Neural progenitor cell (in vitro differentiated cells): Measurements from ENCODE around the gene PANX1. TPM values are rescaled to one million over a fixed set of nuclear protein-coding genes. Genes with fewer than 3 reads are reported as not detected.

Source experiments
- DNase-seq: peaks from one replicate; pipeline ENCODE4 v3.0.0-alpha.2; 2016; ENCODE audit warnings: low spot score
- H2AFZ ChIP-seq: fragments of 200-600 bp; sonication (generic); replicated peaks from 2 replicates; pipeline ENCODE4 v1.6.1; 2016; ENCODE audit warnings: antibody characterized with exemption
- H3F3A ChIP-seq: fragments of 200-600 bp; sonication (generic); 2 replicates; pipeline ENCODE4 v1.6.1; 2016; ENCODE audit warnings: antibody characterized with exemption, low read depth
- H3K27ac ChIP-seq: fragments of 200-600 bp; sonication (generic); 2 replicates; pipeline ENCODE4 v1.5.1; 2016; ENCODE audit warnings: mild to moderate bottlenecking
- H3K27me3 ChIP-seq: fragments of 200-600 bp; sonication (generic); 2 replicates; pipeline ENCODE4 v1.6.1; 2016; ENCODE audit warnings: mild to moderate bottlenecking, moderate library complexity
- H3K36me3 ChIP-seq: fragments of 200-600 bp; sonication (generic); 2 replicates; pipeline ENCODE4 v1.5.1; 2016
- H3K4me1 ChIP-seq: fragments of 200-600 bp; sonication (generic); 2 replicates; pipeline ENCODE4 v1.6.1; 2016; ENCODE audit warnings: mixed run types
- H3K4me2 ChIP-seq: fragments of 200-600 bp; sonication (generic); 2 replicates; pipeline ENCODE4 v1.6.1; 2016
- H3K4me3 ChIP-seq: fragments of 200-600 bp; sonication (generic); 2 replicates; pipeline ENCODE4 v1.5.1; 2016
- H3K79me2 ChIP-seq: fragments of 200-600 bp; sonication (generic); 2 replicates; pipeline ENCODE4 v1.6.1; 2016; ENCODE audit warnings: low read depth
- H3K9ac ChIP-seq: fragments of 200-600 bp; sonication (generic); 2 replicates; pipeline ENCODE4 v1.6.1; 2016
- H3K9me3 ChIP-seq: fragments of 200-600 bp; sonication (generic); 2 replicates; pipeline ENCODE4 v1.5.1; 2016; ENCODE audit warnings: low read depth
- H4K20me1 ChIP-seq: fragments of 200-600 bp; sonication (generic); 2 replicates; pipeline ENCODE4 v1.6.1; 2016; ENCODE audit warnings: low read depth
- H3K27ac Mint-ChIP-seq: 3 replicates; pipeline ENCODE4 v1.8.0; 2021; ENCODE audit warnings: mixed read lengths
- H3K27me3 Mint-ChIP-seq: 2 replicates; pipeline ENCODE4 v1.8.0; 2022; ENCODE audit warnings: low read depth, mild to moderate bottlenecking, inconsistent platforms, moderate library complexity, mixed read lengths; ENCODE audit not compliant: insufficient read depth
- H3K36me3 Mint-ChIP-seq: 3 replicates; pipeline ENCODE4 v1.8.0; 2021; ENCODE audit warnings: mixed read lengths
- H3K4me1 Mint-ChIP-seq: 3 replicates; pipeline ENCODE4 v1.8.0; 2021; ENCODE audit warnings: mixed read lengths
- H3K4me3 Mint-ChIP-seq: 3 replicates; pipeline ENCODE4 v1.8.0; 2021; ENCODE audit warnings: mild to moderate bottlenecking, moderate library complexity, mixed read lengths
- H3K9me3 Mint-ChIP-seq: 3 replicates; pipeline ENCODE4 v1.8.0; 2020; ENCODE audit warnings: mixed read lengths
- CTCF ChIP-seq: fragments of 200-600 bp; sonication (generic); IDR thresholded peaks from 2 replicates; pipeline ENCODE4 v1.5.1; 2017; ENCODE audit warnings: antibody characterized with exemption, mild to moderate bottlenecking
- EZH2 ChIP-seq: fragments of 200-600 bp; sonication (generic); IDR thresholded peaks from 2 replicates; pipeline ENCODE4 v1.6.1; 2017; ENCODE audit warnings: antibody characterized with exemption, mild to moderate bottlenecking, moderate library complexity
- EZH2phosphoT487 ChIP-seq: fragments of 200-600 bp; sonication (generic); IDR thresholded peaks from 2 replicates; pipeline ENCODE4 v1.6.1; 2017; ENCODE audit warnings: antibody characterized with exemption
- total RNA-seq: library from RNA; depleted of rRNA; stranded (reverse); fragments of >200 nt; gene quantifications from 2 replicates; pipeline ENCODE4 v1.2.3, GENCODE V29; 2015; ENCODE audit warnings: low replicate concordance

Gene PANX1
- total RNA-seq, 1 donor from 2014 or later: 26.4 TPM

- no peaks in the 10 kb centered on the region for H3K27me3 ChIP-seq
- peaks cover 10% of the 10 kb centered on the region for H3K79me2 ChIP-seq
- no peak overlapping the region for H3K4me2 ChIP-seq
- DNase-seq: no peak
- H3K9me3 Mint-ChIP-seq: no peaks in the 10 kb centered on the region
- H3K9ac ChIP-seq: no peak overlapping the region
- peaks cover 20% of the 10 kb centered on the region for H3K36me3 ChIP-seq
- no peak overlapping the region for H3K27ac ChIP-seq
- no peaks in the 10 kb centered on the region for H3F3A ChIP-seq
- H3K27ac Mint-ChIP-seq: no peak overlapping the region
- H3K27me3 Mint-ChIP-seq: no peaks in the 10 kb centered on the region
- H4K20me1 ChIP-seq: no peaks in the 10 kb centered on the region
- no peak overlapping the region for H3K4me3 Mint-ChIP-seq
- H3K4me3 ChIP-seq: no peak overlapping the region
- peaks cover 19% of the 10 kb centered on the region for H3K36me3 Mint-ChIP-seq
- peaks cover 4% of the 10 kb centered on the region for H3K4me1 ChIP-seq
- TF ChIP-seq EZH2phosphoT487 (no peak), CTCF (no peak), EZH2 (no peak)
- H3K9me3 ChIP-seq: no peaks in the 10 kb centered on the region
- peaks cover 9% of the 10 kb centered on the region for H3K4me1 Mint-ChIP-seq
- no peak overlapping the region for H2AFZ ChIP-seq
Measured at GRCh38 chr11:94185416-94186084, 56.9 kb downstream of the PANX1 start.

DNA sequence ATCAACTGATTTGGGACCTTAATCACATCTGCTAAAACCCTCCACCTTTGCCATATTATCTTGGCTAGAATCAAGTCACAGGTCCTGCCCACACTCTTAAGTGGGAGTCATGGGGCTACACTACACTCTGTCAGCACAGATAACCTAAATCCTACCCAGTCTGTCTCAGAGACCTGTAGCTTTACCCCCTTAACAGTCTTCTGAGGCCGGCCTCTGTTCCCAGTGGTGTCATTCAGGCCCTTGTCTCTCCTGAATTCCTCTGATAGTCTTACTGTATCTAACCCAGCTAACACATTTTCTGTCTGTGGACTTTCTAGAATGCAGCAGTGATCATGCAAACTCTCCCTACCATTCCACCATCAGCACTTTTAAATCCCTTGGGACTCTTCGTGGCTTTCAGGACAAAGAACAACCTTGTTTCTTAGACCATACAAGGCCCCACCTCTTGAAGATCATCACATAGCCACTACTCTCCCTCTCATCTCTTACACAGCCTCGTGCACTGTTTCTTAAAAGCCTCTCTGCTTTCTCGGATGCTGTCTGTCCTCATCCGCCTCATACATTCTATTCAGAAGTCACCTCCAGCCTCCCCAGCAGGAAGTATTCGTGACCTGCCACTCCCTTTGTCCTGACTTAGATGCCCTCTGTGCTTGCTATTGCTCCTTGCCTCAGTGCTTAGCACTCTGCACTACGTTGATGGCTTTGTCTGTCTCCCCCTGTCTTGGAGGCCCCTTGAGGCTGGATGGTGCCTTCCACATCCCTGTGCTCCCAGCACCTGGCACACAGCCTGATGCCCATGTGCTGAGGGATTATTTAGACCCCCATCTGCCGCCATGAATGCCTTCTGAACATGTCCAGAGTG is 57.9 kb downstream of the PANX1 start:
- H3K36me3 Mint-ChIP-seq: peaks cover 12% of the 10 kb centered on the region
- no peaks in the 10 kb centered on the region for H4K20me1 ChIP-seq
- no peaks in the 10 kb centered on the region for H3K27me3 Mint-ChIP-seq
- H3K79me2 ChIP-seq: peaks cover 10% of the 10 kb centered on the region
- H3K9me3 ChIP-seq: no peaks in the 10 kb centered on the region
- H2AFZ ChIP-seq: no peak overlapping the region
- no peak overlapping the region for H3K9ac ChIP-seq
- peaks cover 7% of the 10 kb centered on the region for H3K4me1 Mint-ChIP-seq
- H3K36me3 ChIP-seq: peaks cover 12% of the 10 kb centered on the region
- H3K4me3 Mint-ChIP-seq: no peak overlapping the region
- H3K27ac ChIP-seq: no peak overlapping the region
- no peak overlapping the region for H3K27ac Mint-ChIP-seq
- H3K9me3 Mint-ChIP-seq: no peaks in the 10 kb centered on the region
- H3K4me1 ChIP-seq: peaks cover 4% of the 10 kb centered on the region
- H3K27me3 ChIP-seq: no peaks in the 10 kb centered on the region
- TF ChIP-seq EZH2phosphoT487 (no peak), CTCF (no peak), EZH2 (no peak)
- no peaks in the 10 kb centered on the region for H3F3A ChIP-seq
- no peak for DNase-seq
- no peak overlapping the region for H3K4me2 ChIP-seq
- no peak overlapping the region for H3K4me3 ChIP-seq

DNA sequence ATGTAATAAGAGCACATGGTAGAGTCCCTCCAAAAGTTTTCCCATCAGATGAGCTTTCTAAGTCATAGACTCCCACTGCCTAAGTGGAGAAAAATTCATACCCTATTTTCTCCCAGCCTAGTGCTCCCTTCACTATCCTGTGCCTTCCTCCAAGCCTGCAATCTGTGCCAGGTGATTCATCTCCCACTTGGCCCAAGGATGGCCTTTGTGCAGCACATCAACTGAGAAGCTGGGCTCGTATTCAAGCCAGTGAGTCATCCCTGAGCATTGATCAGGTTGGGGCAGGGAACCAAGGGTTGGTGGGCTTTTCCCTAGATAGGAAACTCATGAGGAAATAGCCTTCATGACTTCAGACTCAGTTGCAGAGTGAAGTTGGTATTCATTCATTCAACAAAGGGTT is 64.6 kb downstream of the PANX1 start:
- Histone ChIP-seq H3F3A (no peaks in the 10 kb centered on the region), H3K9ac (no peak overlapping the region), H3K4me1 (no peaks in the 10 kb centered on the region), H3K36me3 (no peaks in the 10 kb centered on the region), H3K27ac (no peak overlapping the region), H3K4me2 (no peak overlapping the region), H3K79me2 (no peaks in the 10 kb centered on the region), H3K27me3 (no peaks in the 10 kb centered on the region), H3K9me3 (no peaks in the 10 kb centered on the region), H4K20me1 (no peaks in the 10 kb centered on the region), H3K4me3 (no peak overlapping the region), H2AFZ (no peak overlapping the region)
- Mint-ChIP-seq H3K27me3 (no peaks in the 10 kb centered on the region), H3K27ac (no peak overlapping the region), H3K4me1 (no peaks in the 10 kb centered on the region), H3K4me3 (no peak overlapping the region), H3K9me3 (no peaks in the 10 kb centered on the region), H3K36me3 (no peaks in the 10 kb centered on the region)
- no peak for DNase-seq
- no peak for TF ChIP-seq EZH2phosphoT487
- TF ChIP-seq CTCF: no peak
- no peak for TF ChIP-seq EZH2
